HG03280 (cell line): ENCODE data around the gene BLVRA.

Experiments
- ATAC-seq: cut with Tn5 transposase; IDR thresholded peaks from one replicate; pipeline ENCODE4 v1.9.1; 2021; ENCODE audit warnings: mild to moderate bottlenecking, moderate library complexity; ENCODE audit not compliant: unreplicated experiment

The BLVRA gene

GRCh38 chr7:43749383-43749940 is 9.0 kb upstream of the BLVRA start:
- no peak for ATAC-seq

- ATAC-seq, result no peak
These were observed 8.2 kb upstream of the BLVRA start for GRCh38 chr7:43750016-43750887.

- ATAC-seq, result no peak
These were observed 6.1 kb upstream of the BLVRA start for GRCh38 chr7:43752411-43752810.

- no peak for ATAC-seq
These were observed 5.1 kb upstream of the BLVRA start for GRCh38 chr7:43753271-43753810.

- ATAC-seq, result no peak
These were observed 4.6 kb upstream of the BLVRA start for GRCh38 chr7:43753843-43754242.

- no peak for ATAC-seq
These were observed 3.9 kb upstream of the BLVRA start for GRCh38 chr7:43754596-43754995.

GRCh38 chr7:43756368-43757072 is 2.0 kb upstream of the BLVRA start:
- no peak for ATAC-seq

GRCh38 chr7:43757073-43757720 is 1.3 kb upstream of the BLVRA start:
- no peak for ATAC-seq

- peak; percentile 54 for ATAC-seq
These were observed 573 bp downstream of the BLVRA start for GRCh38 chr7:43758822-43759683.

- ATAC-seq, result no peak
These were observed 2.4 kb downstream of the BLVRA start for GRCh38 chr7:43760861-43761260.

- no peak for ATAC-seq
These were observed 2.9 kb downstream of the BLVRA start for GRCh38 chr7:43761382-43761781.

- ATAC-seq, result no peak
These were observed 3.6 kb downstream of the BLVRA start for GRCh38 chr7:43761938-43762692.

- no peak for ATAC-seq
These were observed 4.7 kb downstream of the BLVRA start for GRCh38 chr7:43763183-43763582.

GRCh38 chr7:43764039-43764761 is 5.7 kb downstream of the BLVRA start:
- ATAC-seq, result peak; percentile 64

- no peak for ATAC-seq
These were observed 6.5 kb downstream of the BLVRA start for GRCh38 chr7:43764807-43765491.

GRCh38 chr7:43766564-43766963 is 8.1 kb downstream of the BLVRA start:
- no peak for ATAC-seq

- ATAC-seq, result no peak
These were observed 8.8 kb downstream of the BLVRA start for GRCh38 chr7:43767311-43767710.

GRCh38 chr7:43768201-43768886 is 9.9 kb downstream of the BLVRA start:
- no peak for ATAC-seq
